Activated CD4-positive, alpha-beta T cell treated with anti-CD3 and anti-CD28 coated beads, Interleukin-2, Interleukin-4, amounts not matched to agents 100 ng/mL and 50 ng/mL, durations not matched to agents 16 hours and 8 hours (primary cell): ENCODE data around the gene CRTAC1.

Source experiments
- DNase-seq: peaks from one replicate; pipeline ENCODE4 v3.0.0-alpha.2; 2020; ENCODE audit warnings: low spot score

Gene CRTAC1

GRCh38 chr10:97924678-97925077 lies 105.7 kb downstream of the CRTAC1 start:
- DNase-seq, result no peak

- DNase-seq, result no peak
Measured at GRCh38 chr10:97923476-97923875, 106.9 kb downstream of the CRTAC1 start.

GRCh38 chr10:97923057-97923456 lies 107.4 kb downstream of the CRTAC1 start:
- no peak for DNase-seq

GRCh38 chr10:97922022-97922758 lies 108.2 kb downstream of the CRTAC1 start:
- DNase-seq, result no peak

- no peak for DNase-seq
Measured at GRCh38 chr10:97921581-97922021, 108.8 kb downstream of the CRTAC1 start.

- no peak for DNase-seq
Measured at GRCh38 chr10:97920865-97921264, 109.6 kb downstream of the CRTAC1 start.

GRCh38 chr10:97919012-97919411 lies 111.4 kb downstream of the CRTAC1 start:
- no peak for DNase-seq

GRCh38 chr10:97916586-97916985 lies 113.8 kb downstream of the CRTAC1 start:
- DNase-seq, result no peak

- no peak for DNase-seq
Measured at GRCh38 chr10:97915346-97916131, 114.9 kb downstream of the CRTAC1 start.

- peak; percentile 74 for DNase-seq
Measured at GRCh38 chr10:97914837-97915211, 115.6 kb downstream of the CRTAC1 start.

GRCh38 chr10:97914171-97914836 lies 116.1 kb downstream of the CRTAC1 start:
- no peak for DNase-seq

GRCh38 chr10:97913614-97914013 lies 116.8 kb downstream of the CRTAC1 start:
- no peak for DNase-seq

GRCh38 chr10:97913193-97913592 lies 117.2 kb downstream of the CRTAC1 start:
- no peak for DNase-seq

GRCh38 chr10:97911217-97911616 lies 119.2 kb downstream of the CRTAC1 start:
- no peak for DNase-seq

GRCh38 chr10:97910661-97911060 lies 119.8 kb downstream of the CRTAC1 start:
- no peak for DNase-seq

GRCh38 chr10:97907830-97908229 lies 122.6 kb downstream of the CRTAC1 start:
- no peak for DNase-seq

- no peak for DNase-seq
Measured at GRCh38 chr10:97907211-97907610, 123.2 kb downstream of the CRTAC1 start.

- DNase-seq, result no peak
Measured at GRCh38 chr10:97905276-97905675, 125.1 kb downstream of the CRTAC1 start.

GRCh38 chr10:97904576-97904975 lies 125.8 kb downstream of the CRTAC1 start:
- DNase-seq, result no peak

- no peak for DNase-seq
Measured at GRCh38 chr10:97904018-97904381, 126.4 kb downstream of the CRTAC1 start.

GRCh38 chr10:97903128-97904017 lies 127.0 kb downstream of the CRTAC1 start:
- DNase-seq, result no peak

- DNase-seq, result no peak
Measured at GRCh38 chr10:97901381-97901780, 129.0 kb downstream of the CRTAC1 start.
